ENCODE data around the gene ABCG1. TPM values are rescaled to one million over a fixed set of nuclear protein-coding genes. Genes with fewer than 3 reads are reported as not detected.

The ABCG1 gene
- total RNA-seq, 1 donor from 2014 or later: 21.5 TPM

DNA sequence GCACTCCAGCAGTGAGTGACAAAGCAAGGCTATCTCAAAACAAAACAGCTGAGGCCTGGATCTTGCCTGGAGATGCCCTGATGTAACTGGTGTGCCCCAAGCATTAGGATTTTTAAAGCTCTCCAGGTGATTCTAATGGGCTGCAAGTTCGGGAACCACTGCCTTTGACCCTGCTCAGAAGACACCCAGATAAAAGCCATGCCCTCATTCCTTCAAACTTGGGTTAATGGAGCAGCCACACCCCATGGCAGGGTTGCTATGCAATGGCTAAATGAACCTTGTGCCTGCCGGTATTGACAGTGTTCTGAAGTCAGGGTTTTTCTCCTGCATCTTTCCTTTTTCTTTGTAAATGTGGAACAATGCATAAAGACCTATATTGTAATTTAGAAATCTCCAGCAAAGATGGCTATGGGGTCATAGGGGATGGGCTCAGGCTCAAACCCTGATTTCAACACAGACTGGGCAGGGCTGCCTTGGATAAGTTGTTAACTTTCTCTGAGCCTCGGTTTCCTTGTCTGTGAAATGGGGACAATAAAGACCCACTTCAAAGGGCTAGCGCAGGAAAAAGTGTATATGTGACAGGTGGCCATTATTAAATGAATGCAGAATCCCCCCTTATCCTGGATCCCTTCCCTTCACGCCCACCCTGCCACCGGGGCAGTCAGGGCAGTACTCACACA, 95.8 kb downstream of the ABCG1 start:
- intact Hi-C loops (cut with micrococcal nuclease): no loop called here

DNA sequence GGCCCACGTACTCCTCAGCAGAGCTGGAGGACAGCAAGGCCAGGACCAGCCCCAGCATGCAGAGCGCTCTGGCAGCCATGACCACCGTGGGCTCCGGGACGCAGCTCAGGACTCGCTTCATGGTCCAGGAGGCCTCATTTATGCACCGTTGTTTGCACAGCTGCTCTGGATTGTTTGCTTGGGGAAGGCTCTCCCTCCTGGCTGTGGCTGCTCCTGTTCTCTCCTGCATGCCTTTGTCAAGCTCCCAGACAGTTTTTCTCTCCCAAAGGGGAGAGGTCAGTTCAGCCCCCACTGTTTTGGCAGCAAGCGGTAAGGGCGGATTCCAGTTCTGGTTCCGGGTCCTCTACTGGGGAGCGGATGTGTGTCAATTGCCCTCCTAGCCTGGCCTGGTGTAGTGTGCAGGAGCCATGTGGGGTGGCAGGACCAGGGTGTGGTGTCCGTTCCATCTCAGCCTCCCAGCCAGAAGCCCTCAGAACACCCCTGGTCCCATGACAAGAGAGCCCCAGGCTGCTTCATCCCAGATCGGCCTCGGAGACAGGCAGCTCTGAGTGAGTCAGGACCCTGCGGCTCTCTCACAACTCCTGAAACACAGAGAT, 96.5 kb downstream of the ABCG1 start, which contains the start of gene TFF3:
Gene TFF3, minus strand, starts transcription at position 114 of the 596 bp plus-strand sequence. Its CDS starts 35 bp downstream, at position 79.
- intact Hi-C loops (cut with micrococcal nuclease): no loop called here

DNA sequence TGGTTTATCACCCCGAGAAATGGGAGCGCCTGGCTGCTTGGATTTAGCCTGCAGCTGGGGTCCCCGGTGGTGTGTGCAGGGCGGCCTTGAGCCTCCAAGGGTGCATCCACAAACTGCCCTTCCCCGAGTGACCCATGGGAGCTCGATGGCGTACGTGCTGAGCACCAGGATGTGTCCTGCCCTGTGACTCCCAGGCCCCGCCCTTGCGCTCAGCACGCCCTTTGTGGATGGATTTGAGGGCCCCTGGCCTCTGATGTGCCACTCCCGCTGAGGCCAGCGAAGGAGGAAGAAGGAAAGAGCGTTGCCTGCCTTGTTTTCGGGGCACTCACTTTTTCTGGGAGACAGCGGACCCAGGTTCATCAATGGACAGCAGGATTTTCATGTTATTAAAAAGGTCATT, 98.0 kb downstream of the ABCG1 start:
- intact Hi-C loops (cut with micrococcal nuclease): no loop called here

DNA sequence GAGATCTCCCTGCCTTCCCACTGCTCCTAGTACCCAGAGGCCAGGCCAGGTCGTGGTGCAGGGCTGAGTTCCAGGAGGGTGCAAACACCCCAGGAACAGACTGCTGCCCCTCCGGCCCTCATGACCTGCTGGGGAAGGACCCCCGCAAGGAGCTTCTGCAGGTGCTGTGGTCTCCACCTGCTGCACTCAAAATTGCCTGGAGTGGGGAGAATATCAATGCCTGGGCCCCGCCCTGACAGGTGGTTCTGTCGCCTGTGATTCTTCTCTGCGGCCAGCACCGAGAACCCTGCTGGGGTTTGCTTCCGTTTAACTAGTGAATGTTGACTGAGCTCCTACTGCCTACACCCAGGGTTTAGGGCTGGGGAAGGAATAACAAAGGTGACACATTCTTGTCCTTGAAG, 98.4 kb downstream of the ABCG1 start:
- intact Hi-C loops (cut with micrococcal nuclease): no loop called here

DNA sequence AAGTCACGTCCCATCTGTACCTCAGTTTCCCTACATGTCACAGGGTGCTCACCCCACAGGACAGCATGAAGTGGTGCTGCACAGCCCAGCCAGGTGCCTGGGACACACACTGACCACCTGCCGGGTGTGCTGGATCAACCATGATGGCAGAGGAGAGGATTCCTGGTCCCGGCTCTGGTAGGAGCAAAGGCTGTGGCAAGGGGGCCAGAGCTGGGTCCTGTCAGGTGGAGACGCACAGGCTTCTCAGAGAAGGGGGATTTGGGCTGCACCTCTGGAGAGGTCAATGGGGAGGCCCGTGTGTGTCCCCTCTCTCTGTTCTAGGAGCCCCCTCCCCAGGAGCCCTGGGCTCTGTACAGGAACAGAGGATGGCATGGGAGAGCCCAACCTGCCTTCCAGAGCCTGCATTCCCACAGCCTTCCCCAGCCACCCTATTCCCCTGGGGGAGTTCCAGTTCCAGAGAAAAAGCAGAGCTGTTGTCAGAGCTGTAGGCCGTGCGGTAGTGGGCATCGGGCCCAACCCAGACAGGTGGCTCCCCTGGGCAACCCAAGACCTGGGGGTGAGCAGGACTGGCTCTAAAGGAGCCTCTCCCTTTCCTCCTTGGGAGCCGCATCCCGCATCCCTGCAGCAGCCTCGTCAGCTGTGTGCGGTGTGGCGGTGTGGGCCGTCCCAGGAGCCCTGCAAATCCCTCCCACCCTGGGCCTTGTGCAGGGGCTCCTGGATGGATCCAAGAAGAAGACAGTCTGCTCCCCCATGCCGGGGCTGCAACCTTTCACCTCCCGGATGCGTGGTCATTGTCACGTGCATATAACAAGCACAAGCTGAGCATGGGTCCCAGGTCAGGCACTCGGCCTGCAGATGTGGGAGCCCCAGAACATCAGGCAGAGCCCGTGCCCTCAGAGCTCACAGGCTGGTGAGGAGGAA, 99.1 kb downstream of the ABCG1 start:
- intact Hi-C loops (cut with micrococcal nuclease): no loop called here

DNA sequence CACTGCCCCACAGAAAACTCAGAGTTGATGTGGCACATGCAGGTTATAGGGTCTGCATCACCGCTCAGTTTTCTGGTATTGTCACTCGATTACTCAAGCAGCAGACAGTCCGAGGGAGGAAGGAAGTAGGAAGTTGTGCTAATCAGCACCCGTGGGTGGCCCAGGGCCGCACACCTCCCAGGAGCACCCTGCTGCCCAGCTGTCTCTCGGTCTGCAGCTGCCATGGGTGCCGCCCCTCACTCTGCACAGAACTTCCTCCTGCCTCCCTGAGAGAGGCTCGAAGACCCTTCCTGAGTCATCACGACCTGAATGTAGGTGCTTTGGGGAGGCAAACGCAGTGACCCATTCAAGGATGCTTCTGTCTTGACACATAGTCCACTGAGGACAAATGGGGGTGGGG, 100.4 kb downstream of the ABCG1 start:
- intact Hi-C loops (cut with micrococcal nuclease): no loop called here

DNA sequence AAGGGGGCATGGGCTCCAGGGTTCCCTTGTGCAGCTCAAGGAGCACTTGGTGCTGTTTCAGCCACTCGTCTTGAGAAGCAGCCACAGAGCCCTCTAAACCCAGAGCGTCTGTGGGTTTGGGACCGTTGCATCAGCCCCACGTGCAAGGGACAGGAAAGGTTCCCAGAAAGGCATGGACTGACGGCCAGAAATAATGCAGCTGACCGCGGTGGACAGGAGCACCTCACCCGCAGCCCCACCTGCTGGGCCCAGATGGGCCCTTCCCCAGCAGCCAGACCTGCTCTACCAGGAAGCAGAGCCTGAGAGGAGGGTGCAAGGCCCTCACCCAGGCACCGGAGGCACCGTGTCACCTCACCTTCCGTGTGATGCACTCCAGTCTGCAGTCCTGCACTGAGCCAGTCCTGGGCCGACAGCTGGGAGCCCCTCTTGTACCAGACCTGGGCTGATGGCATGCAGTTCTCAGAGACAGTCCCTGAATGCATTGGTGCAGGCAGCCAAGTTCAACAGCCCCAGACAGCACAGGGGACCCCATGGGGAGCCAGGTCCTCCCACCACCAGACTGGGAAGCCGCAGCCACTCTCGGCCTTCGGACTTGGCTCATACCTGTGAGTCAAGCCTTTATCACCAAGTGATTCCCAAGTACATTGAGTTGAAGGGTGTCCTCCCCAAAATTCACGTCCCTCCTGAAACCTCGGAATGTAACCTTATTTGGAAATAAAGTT, 101.1 kb downstream of the ABCG1 start:
- intact Hi-C loops (cut with micrococcal nuclease): no loop called here

DNA sequence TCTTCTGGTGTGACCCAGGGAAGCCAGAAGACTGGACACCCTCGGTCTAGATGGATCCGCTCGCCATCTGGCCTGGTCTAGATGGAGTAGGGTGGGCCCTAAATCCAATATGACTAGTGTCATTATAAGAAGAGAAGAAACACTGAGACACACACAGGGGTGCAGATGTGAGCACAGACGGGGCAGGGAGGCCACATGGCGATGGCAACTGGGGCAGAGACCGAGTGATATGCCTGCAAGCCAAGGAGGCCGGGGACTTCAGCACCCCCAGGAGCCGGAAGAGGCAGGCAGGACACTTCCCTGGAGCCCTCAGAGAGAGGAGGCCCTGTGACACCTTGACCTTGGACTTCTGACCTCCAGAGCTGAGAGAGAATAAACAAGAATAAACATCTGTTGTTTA, 101.9 kb downstream of the ABCG1 start:
- intact Hi-C loops (cut with micrococcal nuclease): no loop called here

DNA sequence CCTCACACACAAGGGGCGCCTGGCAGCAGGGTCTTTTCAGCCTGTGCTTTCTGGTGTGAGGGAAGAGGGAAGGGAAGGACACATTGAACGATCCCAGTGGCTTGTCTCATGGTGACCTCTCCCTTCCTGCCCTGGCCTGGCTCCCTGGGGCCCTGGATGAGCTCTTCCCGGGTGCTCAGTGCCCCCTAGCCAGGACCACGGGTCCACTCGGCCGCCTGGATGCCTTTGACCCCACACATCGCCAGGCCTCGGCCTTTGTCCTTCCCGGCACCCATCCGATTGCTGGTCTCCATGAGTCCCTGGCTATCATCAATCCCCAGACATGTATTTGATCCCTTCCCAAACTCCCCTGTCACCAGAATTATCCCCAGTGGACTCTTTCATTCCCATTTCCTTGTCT, 102.3 kb downstream of the ABCG1 start:
- intact Hi-C loops (cut with micrococcal nuclease): no loop called here

DNA sequence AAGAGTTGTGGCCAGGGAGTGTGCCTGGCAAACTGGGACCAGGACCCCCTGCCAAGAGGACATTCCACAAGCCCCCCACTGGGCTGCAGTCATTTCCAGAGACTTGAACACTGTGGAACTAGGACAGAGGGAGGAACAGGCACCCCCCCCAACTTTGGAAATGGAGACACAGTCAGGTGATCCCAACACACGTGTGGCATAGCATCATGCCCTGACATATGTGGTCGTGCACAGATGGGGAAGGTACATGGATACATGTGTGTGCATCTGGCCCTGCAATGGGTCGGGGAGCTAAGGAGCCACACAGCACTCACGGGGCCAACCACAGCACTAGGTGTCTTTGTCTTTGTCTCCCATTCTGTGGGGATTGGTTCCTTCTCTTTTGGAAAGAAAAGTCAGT, 102.9 kb downstream of the ABCG1 start:
- intact Hi-C loops (cut with micrococcal nuclease): no loop called here

DNA sequence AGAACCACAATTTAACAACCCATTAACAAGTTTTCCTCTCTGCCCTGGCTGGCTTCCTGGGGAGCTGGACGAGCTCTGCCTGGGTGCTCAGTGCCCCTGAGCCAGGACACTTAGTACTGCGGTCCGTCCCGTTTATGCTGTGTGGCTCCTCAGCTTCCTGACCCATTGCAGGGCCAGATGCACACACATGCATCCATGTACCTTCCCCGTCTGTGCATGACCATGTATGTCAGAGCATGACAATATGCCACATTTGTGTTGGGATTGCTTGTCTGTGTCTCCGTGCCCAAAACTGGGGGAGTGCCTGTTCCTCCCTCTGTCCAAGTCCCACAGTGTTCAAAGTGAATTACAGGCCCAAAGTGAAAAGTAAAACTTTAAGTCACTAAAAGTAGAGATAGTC, 106.0 kb downstream of the ABCG1 start:
- intact Hi-C loops (cut with micrococcal nuclease): no loop called here

DNA sequence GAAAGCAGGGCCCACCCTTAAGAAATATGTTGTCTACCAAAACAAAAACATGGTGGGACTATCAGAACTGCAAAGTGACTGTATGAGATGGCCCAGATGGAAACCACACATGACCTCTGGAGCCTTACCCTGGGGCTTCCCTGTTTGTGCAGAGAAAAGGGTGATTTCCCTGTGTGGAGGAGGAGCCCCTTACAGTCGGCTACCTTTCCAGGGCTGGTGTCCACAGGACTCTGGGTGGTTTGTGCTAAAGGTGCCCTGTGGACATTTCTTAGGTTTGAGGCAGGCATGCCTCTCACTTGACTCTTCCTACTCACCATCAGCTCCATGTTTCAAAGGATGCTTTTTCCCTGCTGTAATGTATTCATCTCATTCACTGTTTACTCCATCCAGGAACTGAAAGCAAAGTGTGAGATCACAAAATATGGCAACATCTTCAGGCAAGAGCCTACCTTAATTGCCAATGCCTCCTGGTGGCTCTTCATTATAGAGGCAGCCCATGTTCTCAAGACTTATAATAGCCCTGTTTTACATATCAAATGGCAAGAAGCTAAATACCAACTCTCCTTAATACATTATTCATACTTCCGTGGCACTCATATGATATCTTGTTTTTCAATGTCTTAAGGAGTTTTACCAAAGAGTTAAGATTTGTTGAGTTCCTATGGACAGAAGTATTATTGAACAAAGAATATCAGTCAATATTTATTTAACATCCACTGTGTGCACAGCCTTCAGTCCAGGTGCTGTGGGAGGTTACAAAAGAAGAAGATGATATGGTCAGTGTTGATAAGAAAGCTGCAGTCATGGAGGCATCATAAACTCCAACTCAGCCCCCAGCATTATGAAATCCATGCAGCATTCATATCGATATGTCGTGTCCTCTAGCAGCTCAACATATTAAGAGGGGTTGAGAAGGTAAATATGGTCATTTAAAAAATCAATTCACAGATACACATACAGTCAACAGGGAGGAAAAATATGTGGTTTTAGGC, 111.7 kb downstream of the ABCG1 start:
- intact Hi-C loops (cut with micrococcal nuclease): no loop called here

DNA sequence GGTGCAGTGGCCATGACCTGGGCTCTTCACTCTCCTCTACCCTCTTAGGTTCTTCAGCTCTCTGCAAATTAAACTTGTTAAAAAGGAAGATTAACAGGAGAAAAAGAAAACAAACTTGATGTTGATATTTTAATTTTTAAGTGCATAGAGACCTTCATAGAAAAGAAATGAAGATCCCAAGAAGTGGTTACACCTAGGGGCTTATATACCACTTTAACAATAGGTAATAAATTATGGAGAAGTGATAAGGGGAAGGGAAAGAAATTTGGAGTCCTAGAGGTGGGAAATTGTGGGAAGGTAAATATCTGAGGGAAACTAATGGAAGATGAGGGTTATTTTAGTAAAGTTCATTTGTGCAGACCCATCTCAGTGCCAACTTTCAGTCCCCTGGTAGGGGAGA, 112.7 kb downstream of the ABCG1 start:
- intact Hi-C loops (cut with micrococcal nuclease): no loop called here

DNA sequence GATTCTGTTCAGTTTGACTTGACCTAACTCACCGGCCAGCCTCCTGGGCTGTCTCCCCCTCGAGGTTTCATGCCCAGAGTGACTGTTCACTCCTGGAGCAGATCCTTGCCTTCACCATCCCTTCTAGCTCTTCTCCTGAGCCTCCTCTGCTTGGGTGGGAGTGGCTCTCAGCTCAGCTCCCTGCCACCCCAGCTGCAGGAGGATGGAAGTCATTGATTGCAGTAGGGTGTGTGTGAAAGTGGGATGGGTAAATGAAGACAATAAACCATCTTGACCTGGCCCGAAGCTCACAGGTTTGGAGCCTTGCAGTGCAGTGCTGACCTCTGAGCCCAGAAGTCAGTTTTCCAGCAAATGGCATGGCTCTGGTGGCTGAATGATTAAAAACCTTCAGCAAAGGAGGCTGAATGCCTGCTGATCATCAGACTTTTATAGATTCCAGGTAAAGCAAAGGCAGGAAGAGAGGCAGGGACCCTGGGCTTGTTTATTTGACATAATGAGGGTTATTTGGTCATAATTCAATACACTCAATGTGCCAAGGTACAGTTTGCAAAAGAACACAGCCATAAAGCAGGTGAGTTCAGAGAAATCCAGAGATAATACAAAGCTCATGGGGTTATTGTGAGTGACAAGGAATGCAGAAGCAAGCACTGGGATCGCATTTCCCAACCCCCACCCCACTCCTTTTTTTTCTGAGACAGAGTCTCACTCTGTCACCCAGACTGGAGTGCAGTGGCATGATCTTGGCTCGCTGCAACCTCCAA, 113.8 kb downstream of the ABCG1 start:
- intact Hi-C loops (cut with micrococcal nuclease): no loop called here

DNA sequence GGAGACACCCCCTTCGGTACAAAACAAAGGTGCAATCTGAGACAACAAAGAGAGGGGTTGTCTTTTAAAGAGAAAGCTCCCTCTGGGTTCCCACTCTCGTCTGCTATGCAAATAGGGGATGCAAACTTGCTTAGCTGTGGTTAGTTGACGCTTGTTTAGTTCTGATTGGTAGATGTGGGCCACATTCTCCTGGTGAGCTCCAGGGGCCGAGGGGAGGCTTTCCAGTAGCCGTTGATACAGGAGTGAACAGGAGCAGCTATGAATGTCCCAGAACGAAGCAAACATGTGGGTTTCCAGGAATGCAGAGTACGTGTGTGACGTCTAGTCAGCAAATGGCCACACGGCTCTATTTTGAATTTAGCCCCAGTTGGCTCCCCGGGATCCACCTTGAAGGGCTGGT, 117.1 kb downstream of the ABCG1 start:
- intact Hi-C loops (cut with micrococcal nuclease): no loop called here

DNA sequence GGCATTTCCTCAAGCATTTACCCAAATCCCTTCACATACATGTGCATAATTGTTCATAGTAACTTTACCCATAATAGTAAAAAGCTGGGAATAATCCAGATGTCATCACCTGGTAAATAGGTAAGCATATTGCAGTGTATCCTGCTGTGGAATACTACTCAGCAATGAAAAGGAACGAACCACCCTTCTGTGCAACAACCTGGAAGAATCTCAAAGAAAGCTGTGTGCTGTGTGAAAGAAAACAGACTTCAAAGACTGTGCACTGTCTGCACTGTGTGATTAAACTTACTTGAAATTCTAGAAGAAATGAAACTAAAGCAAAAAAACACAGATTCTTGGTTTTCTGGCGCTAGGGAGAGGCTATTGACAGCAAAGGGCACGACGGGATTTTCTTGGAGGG, 118.3 kb downstream of the ABCG1 start:
- intact Hi-C loops (cut with micrococcal nuclease): no loop called here

DNA sequence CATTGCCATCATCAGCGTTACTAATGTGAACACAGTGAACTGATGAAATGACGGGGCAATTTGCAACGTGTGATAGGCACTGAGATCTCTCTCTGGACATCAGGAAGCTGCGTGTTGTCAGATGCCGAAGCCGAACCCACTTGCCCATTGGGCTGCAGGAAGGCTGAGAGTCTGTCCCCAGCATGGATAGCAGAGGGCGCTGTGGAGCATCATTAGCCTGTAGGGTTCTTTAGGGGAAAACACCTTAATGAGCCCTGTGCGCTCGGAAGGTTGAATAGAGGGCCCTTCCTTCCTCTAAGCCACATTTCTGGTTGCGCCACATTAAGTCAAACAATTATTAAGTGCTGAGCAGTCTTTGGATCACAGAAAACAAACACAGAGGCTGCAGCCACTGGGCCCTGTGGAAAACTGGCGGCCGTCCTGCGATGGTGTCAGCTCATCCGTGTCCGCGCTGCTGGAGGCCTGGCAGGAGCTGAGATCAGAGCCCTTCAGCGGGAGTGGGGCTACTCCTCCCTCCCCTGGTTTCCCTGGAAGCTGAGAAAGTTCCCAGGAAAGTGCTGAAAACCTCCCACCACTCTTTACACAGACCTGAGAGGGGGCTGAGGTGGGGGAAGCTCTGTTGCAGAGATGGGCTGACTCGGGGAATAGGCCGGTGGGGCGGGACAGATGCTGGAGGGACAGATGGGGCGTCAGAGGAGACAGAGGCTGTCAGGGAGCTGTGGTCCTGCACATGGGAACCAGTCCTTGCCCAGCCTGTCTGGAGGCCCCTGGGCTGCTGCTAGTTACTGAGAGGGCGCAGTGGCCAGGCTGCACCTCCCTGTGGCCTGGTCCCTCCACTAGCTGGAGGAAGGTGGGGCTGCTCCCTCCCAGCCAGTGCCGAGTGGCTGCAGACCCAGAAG, 119.1 kb downstream of the ABCG1 start:
- intact Hi-C loops (cut with micrococcal nuclease): loop anchor here (1.0 to 2.0 kb wide), 6 partner anchors 22 to 193 kb away; no protein-coding TSS in a partner anchor

All from T-helper 1 cell treated with Interleukin-12 subunit alpha and Interleukin-12 subunit beta and Interleukin-4 antibody, amounts not matched to agents 30 ng/mL and 1 ng/mL, for 36 hours (primary cell).